HG03135 (cell line): ENCODE measurements around the gene AMN.
"Not testable (repeated sequence)": the region's sequence is repeated elsewhere in the genome, so short reads cannot be mapped to it uniquely, and the experiment has no call there.

Experiments used
- ATAC-seq: cut with Tn5 transposase; IDR thresholded peaks from one replicate; pipeline ENCODE4 v1.9.1; 2021; ENCODE audit warnings: mild to moderate bottlenecking, moderate library complexity; ENCODE audit not compliant: unreplicated experiment

AMN gene

GRCh38 chr14:102911991-102912761 lies 10.3 kb upstream of the AMN start:
- no peak for ATAC-seq

GRCh38 chr14:102913341-102914211 lies 8.9 kb upstream of the AMN start:
- ATAC-seq = no peak

- ATAC-seq = no peak
Observed at GRCh38 chr14:102914474-102915291, 7.8 kb upstream of the AMN start.

GRCh38 chr14:102915292-102916110 lies 7.0 kb upstream of the AMN start:
- ATAC-seq = no peak

GRCh38 chr14:102916347-102917055 lies 6.0 kb upstream of the AMN start:
- ATAC-seq = no peak

GRCh38 chr14:102917056-102917385 lies 5.4 kb upstream of the AMN start:
- ATAC-seq = no peak

- no peak for ATAC-seq
Observed at GRCh38 chr14:102917469-102918211, 4.8 kb upstream of the AMN start.

- ATAC-seq = no peak
Observed at GRCh38 chr14:102918438-102918837, 4.0 kb upstream of the AMN start.

GRCh38 chr14:102920273-102920997 lies 2.0 kb upstream of the AMN start:
- no peak for ATAC-seq

GRCh38 chr14:102920998-102921304 lies 1.5 kb upstream of the AMN start:
- ATAC-seq = no peak

- no peak for ATAC-seq
Observed at GRCh38 chr14:102923201-102923924, 900 bp downstream of the AMN start.

- ATAC-seq = no peak
Observed at GRCh38 chr14:102923925-102924486, 1.5 kb downstream of the AMN start.

- no peak for ATAC-seq
Observed at GRCh38 chr14:102924632-102925588, 2.4 kb downstream of the AMN start.

- no peak for ATAC-seq
Observed at GRCh38 chr14:102925646-102926045, 3.2 kb downstream of the AMN start.

- ATAC-seq = no peak
Observed at GRCh38 chr14:102926104-102926503, 3.6 kb downstream of the AMN start.

GRCh38 chr14:102926840-102927239 lies 4.4 kb downstream of the AMN start:
- not testable (repeated sequence) for ATAC-seq
